Middle frontal gyrus (tissue), 1 donor: ENCODE data around the gene SPTBN2.
"Not testable (repeated sequence)": the region's sequence is repeated elsewhere in the genome, so short reads cannot be mapped to it uniquely, and the experiment has no call there.

Source experiments
- DNase-seq: peaks from one replicate; pipeline ENCODE4 v3.0.0-alpha.2; 2015; ENCODE audit warnings: low spot score; ENCODE audit errors: extremely low spot score

The SPTBN2 gene

DNA sequence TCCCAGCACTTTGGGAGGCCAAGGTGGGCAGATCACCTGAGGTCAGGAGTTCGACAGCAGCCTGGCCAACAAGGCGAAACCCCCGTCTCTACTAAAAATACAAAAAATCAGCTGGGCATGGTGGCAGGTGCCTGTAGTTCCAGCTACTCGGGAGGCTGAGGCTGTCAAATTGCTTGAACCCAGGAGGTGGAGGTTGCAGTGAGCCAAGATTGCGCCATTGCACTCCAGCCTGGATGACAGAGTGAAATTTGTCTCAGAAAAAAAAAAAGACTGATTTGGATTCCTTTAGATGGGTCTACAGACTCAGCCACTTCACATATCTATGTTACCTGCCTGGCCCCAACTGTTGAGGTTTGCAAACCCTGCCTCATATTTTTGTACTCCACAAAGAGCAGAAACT lies 4.8 kb downstream of the SPTBN2 start:
- DNase-seq: not testable (repeated sequence)

DNA sequence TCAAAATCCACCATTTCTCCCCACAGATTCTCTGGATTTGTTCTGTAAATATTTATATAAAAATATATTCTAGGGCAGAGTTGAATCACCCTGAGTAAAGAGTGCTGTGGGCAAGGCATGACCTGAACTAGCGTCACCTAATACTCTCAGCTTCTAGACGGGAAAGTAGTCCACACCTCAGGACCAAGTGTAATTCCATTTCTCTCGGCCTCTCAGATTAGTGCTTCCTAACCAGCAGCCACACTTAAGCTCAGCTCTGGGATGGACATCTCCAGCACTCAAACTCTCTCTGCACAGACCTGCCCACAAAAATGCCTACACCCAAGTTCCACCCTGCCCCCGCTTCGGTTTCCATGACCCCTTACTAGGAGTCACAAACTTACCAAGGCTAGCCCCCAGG lies 5.3 kb downstream of the SPTBN2 start:
- no peak for DNase-seq

DNA sequence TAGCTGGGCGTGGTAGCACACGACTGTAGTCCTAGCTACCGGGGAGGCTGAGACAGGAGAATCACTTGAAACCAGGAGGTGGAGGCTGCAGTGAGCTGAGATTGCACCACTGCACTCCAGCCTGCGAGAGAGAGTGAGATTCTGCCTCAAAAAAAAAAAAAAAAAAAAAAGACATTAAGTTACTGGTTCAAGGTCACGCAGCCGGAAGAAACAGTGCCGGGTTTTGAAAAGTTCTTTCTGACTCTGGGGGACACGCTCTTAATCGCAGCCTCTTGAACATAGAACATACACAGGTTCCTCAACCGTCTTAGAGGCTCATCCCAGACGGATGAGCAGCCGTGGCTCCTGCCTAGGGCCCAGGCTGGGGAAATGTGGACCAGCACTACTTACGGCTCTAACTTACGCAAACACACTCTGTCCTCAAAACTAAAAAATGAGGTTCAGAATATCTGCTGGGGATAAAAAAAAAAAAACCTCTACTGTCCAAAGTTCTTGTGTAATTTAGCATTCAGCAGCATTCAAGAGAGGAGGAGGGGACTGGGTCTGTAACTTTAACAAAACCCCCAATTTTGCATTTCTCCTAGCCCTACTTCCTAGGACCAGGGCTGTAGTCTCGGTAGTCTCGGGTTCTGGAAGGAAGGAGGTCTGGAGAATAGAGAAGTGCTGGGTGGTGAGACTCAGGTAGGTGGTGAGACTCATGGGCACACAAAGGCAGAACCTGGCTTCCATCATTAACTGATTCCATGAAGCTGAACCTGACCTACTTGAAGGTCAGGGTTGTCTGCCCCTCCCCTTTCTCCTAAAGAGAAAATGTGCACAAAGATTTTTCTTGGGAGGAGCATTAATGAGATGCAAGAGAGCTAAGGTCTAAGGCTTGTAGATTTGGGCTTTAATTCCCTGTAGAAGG lies 6.0 kb downstream of the SPTBN2 start:
- no peak for DNase-seq

DNA sequence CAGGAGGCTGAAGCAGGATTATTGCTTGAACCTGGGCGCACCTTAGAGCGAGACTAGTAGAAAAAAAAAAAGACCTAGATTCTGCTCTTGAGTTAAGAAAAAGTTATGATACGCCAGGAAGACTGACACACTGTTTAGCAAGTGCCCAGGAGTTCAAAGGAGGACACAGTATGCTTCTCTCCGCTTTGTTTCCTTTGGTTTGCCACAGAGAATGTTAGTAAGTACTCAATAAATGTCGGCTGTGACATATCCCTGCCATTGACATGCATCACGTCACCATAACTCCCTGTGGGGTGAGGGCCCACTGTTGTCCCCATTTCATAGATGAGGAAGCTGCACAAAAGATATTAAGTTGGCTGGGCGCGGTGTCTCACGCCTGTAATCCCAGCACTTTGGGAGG lies 7.1 kb downstream of the SPTBN2 start:
- DNase-seq: no peak

DNA sequence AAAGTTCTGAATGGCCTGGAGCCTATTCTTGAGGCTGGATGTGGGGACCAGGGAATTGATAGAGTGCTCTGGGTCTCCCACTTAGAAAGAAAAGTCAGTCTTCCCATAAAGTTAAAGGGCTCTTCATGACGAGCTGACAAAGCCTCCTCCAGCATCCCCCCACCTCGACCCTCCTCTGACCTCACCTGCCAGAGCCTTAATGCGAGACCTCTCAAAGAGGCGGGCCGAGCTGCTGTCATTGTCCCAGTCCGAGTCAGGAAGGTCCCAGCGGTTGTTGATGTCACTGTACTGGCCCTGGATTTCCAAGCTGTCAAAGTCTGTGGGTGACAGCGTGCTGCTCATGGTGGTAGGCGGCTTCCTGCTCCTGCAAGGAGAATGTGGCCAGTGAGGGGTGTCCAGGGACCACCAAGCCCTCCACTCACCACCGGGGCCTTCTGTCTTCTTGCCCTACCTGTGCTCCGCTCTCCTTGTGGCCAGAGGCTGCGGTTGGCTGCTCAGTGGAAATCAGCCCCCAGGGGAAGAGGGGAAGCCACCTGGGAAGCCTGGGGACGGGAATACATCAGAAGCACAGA lies 8.0 kb downstream of the SPTBN2 start:
- DNase-seq: no peak

DNA sequence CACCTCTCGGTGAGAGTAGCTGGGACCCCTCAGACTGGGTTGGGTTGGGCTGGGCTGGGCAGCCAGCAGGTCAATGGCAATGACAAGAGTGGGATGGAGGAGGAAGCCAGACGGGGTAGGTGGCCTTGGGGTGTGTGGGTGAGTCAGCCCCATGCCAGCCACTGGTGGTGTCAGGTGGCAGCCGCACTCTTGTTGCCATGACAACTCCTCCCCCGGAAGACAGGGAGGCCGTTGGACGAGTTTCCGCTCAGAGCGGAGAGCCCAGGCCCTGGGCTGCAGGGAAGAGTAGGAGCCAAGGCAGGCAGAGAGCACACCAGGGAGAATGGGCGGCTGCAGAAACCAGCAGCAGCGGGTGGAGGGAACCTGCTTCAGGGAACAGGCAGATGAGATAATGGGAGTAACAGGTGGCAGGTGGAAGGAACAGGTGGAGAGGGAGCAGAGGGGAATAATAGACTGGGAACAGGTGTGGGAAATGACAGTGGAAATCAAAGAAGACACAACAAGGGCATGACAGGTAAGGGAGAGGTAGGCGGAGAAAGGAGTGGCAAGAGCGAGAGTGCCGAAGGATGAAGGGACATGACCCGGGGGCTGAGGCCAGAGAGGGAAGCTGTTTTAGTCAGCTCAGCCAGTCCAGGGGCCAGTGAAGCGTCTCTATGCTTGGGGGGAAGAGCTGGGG lies 8.7 kb downstream of the SPTBN2 start:
- DNase-seq: no peak

DNA sequence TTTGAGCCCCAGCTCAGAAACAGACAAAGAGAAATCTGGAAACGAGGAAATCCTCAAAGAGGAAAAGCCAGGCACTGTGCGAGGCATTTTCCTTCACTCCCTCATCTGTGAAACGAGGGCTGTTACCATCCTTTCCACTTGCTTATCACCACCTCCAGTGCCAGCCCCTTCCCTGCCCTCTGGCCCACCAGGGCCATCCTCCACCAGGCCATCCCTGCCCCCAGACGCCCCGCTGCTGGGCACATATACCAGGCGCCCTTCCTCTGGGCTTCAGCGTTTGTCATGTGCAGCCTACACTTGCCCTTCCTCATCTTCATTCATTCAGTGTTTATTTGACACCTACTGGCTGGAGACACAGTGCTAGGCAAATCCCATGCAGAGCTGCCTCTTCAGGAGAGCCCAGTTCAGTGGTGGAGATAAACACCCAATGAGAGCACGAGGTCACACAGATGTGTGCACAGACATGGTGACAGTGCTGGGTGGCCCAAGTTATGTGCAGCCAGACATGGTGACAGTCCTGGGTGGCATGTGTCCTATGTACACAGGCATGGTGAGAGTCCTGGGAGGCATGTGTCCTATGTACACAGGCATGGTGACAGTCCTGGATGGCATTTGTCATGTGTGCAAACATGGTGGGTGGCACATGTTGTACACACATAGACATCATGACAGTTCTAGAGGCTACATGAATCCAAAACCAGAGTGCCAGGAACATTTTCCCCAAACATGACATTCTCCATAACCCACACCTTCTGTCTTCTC lies 9.7 kb downstream of the SPTBN2 start:
- DNase-seq: no peak

DNA sequence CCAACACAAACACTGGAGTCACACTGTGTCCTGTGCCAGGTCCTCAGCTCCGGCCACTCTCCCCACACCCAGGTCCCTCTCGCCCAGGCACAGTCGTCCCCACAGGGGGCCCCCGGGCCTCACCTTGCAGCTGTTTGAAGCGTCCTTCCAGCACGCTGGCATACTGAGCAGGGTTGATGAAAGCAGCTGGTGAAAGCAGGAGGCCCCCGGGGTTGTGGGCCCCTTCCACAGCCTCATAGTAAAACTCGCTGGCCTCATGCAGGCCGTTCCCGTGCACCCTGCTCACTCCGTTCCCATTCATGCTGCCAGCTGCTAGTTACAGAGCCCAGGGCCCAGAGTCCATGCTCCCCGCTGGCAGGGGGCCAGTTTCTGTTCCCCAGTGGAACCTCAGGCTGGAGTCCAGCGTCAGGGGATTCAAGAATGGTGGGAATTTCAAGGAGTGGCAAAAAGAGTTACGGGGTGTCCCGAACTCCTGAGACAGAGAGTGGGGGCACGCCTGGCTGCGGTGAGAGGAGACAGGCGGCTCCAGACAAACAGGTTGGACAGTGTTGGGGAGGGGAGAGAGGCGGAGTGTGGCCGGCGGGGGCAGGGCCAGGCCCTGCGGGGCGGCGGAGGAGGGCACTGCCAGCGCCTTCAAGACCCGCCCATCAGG lies 10.6 kb downstream of the SPTBN2 start:
- no peak for DNase-seq

DNA sequence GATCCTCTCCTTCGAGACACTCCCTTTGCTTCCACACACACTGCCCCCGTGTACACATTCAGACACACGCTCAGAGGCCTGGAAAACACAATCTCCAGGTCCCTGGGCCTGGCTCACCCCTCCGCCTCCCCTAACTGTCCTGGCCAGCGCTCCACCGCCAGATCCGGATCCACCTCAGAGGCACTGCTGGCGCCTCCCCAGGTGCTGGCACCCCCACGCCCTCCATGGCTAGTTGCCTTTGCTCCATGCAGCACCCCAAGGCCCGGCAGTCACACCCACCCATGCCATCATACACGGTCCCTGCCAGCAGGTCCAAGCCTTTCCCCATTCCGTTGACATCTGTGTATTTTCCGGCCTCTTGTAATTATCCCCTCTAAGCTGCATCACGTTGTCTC lies 11.1 kb downstream of the SPTBN2 start:
- no peak for DNase-seq

DNA sequence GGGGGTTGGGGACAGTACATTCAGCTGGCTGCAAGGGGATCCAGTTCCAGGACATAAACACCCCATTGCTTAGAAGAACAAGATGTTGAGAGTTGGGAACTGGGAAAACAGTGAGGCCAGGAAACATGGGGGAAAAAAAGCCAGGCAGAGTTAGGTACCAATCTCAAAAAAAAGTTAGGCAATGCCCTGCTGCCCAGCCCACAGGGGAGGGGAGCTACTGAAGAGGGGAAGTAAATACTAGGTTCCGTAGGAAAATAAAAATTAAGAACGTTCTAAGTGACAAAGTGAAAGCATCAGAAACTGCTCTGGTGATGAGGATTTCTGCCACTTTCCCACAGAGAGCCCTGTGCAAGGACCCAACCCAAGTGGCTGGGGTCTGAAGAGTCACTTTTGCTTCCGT lies 12.0 kb downstream of the SPTBN2 start:
- no peak for DNase-seq

DNA sequence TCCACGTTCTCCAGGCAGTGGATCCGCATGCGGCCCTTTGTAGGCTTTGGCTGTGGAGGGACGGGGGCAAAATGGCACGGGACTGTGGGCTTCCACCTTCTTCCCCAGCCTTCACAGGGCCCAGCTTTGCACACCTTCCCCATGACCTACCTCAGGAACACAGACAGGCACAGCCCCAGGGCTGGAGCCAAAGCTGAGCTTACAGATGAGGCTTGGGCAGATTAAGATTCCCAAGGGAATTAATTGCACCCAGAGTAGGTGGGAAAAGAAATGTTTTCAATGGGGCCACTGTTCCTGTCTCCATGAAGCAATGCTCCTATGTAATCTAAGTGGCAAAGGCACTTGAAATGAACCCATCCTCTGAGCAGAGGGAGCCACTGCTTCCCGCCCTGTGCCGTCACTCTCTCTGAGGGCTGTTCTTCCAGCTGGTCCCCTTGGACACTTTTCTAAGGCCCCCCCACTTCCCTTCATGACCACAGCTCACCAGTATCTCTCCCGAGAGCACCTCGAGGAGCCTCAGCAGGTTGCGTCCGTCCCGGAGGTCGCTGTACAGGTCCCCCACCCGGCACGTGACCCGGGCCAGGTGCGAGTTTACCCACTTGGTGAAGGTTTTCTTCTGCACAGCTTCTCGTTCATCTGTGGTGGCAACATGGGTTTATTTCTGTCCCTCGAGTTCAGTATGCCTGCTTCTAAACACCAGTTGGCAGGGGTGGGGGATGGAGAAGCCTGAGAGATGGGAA lies 13.5 kb downstream of the SPTBN2 start:
- DNase-seq: no peak

DNA sequence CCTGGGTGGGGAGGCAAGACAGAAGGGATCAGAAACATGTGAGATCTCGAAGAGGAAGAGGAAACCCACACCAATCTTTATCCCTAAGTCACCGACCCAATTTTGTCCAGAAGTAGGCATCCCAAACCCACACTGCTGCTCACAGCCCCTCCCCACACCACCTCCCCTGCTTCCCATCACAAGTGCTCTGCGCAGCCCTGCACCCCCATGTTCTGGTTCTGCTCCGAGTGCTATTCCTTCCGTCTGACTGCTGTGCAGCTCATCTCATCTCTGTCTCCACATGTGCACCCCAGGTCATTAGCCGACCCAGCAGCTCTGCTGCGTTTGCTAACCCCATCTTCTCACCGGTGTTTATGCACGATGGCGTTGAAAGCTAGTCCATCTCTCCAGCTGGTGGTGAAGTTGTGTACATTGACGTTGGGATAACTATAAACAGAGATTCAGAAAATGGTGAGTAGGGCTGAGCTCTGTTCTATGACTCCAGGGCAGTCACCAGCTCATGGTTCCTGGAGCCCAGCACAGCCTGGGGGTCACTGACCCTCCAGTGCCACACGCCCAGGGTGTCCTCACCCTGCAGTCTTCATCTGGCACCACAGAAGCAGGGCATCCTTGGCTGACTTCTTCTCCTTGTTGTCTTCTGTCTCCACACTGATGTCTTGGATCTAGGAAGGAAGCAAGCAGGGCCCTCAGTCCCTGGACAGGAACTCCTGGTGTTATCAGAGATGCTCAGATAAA lies 15.1 kb downstream of the SPTBN2 start:
- DNase-seq: no peak

DNA sequence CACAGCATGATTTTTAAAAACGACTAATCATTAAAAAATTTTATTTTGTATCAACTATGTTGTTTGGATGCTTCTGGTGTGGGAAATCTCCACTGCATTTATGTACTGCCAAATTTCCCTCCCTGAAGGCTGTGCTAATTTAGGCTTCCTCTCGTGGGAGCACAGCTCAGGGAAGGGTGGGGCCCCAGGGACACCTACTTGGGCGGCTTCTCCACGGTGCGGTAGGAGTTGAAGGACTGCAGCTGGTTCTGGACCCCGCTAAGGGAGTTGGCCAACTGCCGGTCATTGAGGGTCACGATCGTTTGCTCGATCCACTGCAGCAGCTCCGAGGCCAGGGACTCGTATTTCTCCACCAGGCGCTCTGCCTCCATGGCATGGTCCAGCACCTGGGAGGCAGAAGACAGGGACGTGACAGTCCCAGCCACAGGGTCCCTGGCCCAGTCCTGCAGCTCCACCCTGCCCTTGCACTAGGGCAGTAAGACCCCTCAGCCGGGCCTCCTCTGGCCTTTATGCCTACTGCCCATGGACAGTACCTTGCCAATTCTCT lies 18.6 kb downstream of the SPTBN2 start:
- DNase-seq: no peak

DNA sequence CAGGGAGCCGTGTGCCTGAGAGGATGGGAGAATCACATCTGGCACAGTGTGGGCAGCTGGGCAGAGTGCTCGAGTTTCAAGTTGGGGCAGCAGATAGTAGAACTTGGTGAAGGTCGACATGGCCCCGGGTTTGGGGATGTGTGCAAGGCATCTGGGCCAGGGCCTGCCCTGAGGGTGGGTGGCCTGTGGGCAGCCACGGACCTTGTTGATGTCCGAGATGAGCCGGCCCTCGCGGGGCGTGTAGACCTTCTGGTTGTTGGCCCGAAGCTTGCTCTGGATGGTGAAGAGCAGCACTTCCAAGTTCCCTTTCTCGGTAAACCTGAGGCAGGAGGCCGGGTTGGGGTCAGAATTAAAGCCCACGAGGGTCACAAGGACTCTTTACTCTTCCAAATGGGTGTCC lies 20.3 kb downstream of the SPTBN2 start:
- no peak for DNase-seq

DNA sequence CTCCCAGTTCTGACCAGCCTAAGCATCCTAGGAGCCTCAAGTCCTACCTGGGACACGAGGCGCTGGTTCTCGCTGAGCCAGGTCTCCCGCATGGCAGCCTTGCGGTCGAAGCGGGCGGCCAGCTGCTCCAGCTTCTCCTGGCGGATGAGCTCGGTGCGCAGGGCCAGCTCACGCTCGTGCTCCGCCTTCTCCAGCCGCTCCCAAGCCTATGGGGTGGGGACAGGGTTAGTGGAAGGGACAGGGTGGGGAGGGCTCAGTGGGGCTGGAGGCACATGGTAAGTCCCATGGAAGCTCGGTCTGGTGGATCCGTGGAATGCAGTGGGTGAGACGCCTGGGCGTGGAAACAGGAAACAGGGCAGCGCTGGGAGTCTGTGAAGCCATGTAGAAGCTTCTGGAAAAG lies 20.9 kb downstream of the SPTBN2 start:
- no peak for DNase-seq

DNA sequence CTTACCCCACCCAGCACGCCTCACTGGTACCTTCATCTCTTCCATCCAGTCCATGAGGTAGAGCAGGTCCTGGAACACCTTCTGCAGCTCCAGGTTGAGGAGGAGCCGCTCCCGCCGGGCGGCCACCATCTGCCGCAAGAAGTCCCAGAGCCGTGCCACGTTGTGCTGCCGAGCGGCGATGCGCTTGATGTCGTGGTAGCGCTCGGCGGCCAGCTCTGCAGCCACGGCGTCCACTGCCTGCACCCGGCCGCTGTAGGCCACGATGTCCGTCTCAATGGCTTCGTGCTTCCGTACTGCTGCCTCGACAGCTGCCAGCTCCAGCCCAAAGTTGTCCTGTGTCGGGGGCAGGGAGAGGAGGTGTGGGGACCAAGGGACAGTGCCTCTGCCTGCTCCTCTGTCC lies 21.5 kb downstream of the SPTBN2 start:
- DNase-seq: no peak

DNA sequence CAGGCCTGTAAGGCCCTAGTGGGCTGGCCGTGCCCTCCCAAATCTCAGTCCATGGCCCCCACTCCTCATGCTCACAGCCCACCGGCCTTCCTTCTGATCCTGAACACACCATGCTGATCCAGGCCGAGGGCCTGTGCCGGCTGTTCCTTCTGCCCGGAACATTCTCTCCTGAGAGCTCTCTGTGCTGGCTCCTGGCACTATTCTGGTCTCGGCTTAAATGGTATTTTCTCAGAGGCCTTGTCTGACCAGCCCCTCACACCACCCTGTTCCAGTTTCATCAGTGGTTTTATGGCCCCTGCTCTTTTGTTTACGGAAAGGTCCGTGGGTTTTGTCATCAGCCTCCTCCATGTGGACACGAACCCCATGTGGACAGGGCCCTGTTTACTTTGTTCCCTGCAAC lies 22.0 kb downstream of the SPTBN2 start:
- DNase-seq: no peak

DNA sequence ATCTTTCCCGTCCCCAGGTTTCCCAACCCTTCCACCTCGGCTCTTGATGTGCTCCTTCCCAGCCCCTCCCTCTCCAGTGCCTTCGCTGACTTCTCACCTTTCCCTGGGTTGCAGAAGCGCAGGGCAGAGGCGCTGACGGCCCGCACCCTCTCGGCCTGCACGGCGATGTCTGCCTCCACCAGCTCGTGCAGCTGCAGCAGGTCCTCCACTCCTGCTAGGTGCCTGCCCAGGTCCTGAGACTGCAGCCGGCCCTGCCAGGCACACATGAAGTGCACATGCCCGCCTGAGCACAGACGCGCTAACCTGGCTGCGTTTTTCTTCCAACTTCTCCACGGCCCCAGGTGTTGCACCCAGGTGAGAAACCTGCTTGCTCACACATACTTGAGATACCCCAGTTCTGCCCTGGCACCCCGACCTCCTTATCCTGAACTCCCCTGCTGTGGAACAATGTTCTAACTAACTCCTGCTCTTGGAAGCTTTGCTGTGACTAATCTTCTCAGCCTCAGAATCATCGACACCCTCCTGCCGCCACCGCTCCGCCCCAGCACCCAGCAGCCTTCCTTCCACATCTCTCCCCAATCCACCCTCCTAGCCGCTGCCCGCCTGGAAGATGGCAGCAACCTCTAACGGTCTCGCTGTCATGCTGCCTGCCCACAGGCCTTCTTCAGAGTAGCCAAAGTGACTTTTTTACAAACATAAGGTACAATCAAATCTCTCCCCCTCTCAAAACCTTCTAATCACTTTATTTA lies 23.3 kb downstream of the SPTBN2 start:
- no peak for DNase-seq
